OCI-LY7 (cell line): ENCODE results near the gene CEP120.

Source experiments
- CTCF ChIP-seq: fragments of 200-600 bp; sonication (generic); conservative IDR thresholded peaks from 2 replicates; pipeline ENCODE4 v1.5.1; 2014; ENCODE audit warnings: mild to moderate bottlenecking, antibody characterized with exemption, low read length, moderate library complexity, mixed read lengths
- EZH2phosphoT487 ChIP-seq: fragments of 200-600 bp; sonication (generic); IDR thresholded peaks from 2 replicates; pipeline ENCODE4 v1.6.1; 2018; ENCODE audit warnings: low read depth, borderline replicate concordance, mild to moderate bottlenecking, mixed run types, antibody characterized with exemption, low read length, moderate library complexity, mixed read lengths

DNA sequence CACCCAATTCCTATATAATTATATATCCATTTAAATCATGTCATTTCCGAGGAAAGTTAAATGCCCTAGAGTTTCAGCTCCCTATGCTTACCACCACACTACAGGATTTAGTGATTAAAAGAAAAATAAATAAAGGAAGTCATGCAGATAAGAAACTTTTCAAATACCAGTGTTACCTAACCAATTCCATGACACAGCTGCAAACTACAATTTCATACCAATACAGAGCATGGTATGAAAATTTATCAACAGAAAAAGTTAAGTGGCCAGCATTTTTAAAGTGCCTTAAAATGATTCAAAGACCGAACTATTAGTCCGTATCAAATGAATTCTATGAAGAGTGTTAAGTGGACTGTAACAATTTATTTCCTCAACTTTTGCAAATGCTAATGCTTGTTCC is 35.9 kb downstream of the CEP120 start:
- TF ChIP-seq CTCF (no peak), EZH2phosphoT487 (no peak)
